Fibroblast of villous mesenchyme (primary cell): ENCODE measurements around the gene GALNT14. TPM values are rescaled to one million over a fixed set of nuclear protein-coding genes. Genes with fewer than 3 reads are reported as not detected.

Experiments
- DNase-seq: peaks from one replicate; pipeline ENCODE4 v3.0.0-alpha.2; 2010; ENCODE audit warnings: low read depth
- H3K4me3 ChIP-seq: 2 replicates; pipeline ENCODE4 v1.5.1; 2011; ENCODE audit warnings: low read depth, mild to moderate bottlenecking, low read length
- total RNA-seq: library from RNA; depleted of rRNA; stranded (reverse); fragments of >200 nt; gene quantifications from 2 replicates; pipeline ENCODE4 v1.2.3, GENCODE V29; 2012
- TF ChIP-seq, protein P1 (sequence below): IDR thresholded peaks from 2 replicates; pipeline ENCODE4 v1.5.1; 2012; ENCODE audit warnings: low read depth, mild to moderate bottlenecking, low read length; ENCODE audit not compliant: insufficient read depth

The GALNT14 gene
- total RNA-seq, 1 donor, result under 0.01 TPM

GRCh38 chr2:30936977-30937376, 201.3 kb downstream of the GALNT14 start:
- TF ChIP-seq, protein P1, sequence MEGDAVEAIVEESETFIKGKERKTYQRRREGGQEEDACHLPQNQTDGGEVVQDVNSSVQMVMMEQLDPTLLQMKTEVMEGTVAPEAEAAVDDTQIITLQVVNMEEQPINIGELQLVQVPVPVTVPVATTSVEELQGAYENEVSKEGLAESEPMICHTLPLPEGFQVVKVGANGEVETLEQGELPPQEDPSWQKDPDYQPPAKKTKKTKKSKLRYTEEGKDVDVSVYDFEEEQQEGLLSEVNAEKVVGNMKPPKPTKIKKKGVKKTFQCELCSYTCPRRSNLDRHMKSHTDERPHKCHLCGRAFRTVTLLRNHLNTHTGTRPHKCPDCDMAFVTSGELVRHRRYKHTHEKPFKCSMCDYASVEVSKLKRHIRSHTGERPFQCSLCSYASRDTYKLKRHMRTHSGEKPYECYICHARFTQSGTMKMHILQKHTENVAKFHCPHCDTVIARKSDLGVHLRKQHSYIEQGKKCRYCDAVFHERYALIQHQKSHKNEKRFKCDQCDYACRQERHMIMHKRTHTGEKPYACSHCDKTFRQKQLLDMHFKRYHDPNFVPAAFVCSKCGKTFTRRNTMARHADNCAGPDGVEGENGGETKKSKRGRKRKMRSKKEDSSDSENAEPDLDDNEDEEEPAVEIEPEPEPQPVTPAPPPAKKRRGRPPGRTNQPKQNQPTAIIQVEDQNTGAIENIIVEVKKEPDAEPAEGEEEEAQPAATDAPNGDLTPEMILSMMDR, result no peak
- no peak overlapping the region for H3K4me3 ChIP-seq
- DNase-seq, result no peak

- DNase-seq, result no peak
- TF ChIP-seq, protein P1, result no peak
- H3K4me3 ChIP-seq, result no peak overlapping the region
Measured at GRCh38 chr2:30935795-30936194, 202.4 kb downstream of the GALNT14 start.

DNA sequence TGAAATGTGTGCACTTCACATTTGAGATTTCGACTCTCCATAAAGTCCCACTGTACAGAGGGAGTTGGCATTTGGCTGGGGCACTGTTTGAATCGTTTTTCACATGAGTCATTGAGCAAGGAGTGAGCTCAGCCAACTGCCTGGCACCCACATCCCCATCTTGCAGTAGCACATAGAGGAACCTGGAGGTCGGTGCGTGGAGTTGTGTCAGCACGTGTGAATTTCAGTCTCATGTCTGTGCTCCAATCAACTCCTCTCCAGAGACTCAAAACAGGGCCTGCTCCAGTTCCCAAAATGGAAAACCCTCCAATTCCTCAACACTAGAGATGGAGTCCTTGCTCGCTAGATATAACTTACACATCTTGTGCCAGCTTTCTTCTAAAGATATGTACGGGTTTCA, 204.2 kb downstream of the GALNT14 start:
- no peak for DNase-seq
- no peak overlapping the region for H3K4me3 ChIP-seq
- TF ChIP-seq, protein P1, result no peak

DNA sequence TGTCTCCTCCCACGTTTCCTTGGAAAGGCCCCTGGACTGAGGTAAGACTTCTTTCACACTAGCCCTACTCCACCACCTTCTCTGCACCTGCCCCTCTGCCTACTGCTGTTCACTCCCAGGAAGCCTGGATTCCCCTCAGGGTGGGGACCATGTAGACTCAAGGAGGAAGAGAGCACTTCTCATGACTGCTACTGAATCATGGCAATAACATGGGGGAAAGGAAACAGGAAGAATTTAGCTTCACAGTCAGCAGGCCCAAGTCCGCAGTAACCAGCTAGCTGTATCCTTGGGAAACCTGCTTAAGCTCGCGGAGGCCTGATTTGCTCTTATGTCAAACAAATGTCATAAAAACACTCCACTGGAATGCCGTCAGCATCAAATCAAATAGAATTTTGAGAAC, 204.7 kb downstream of the GALNT14 start:
- TF ChIP-seq, protein P1, result no peak
- H3K4me3 ChIP-seq, result no peak overlapping the region
- no peak for DNase-seq

GRCh38 chr2:30932870-30933269, 205.4 kb downstream of the GALNT14 start:
- no peak overlapping the region for H3K4me3 ChIP-seq
- no peak for DNase-seq
- TF ChIP-seq, protein P1, result no peak

GRCh38 chr2:30931841-30932407, 206.3 kb downstream of the GALNT14 start:
- TF ChIP-seq, protein P1, result no peak
- no peak for DNase-seq
- no peak overlapping the region for H3K4me3 ChIP-seq

- TF ChIP-seq, protein P1, result no peak
- DNase-seq, result no peak
Measured at GRCh38 chr2:30930716-30931115, 207.5 kb downstream of the GALNT14 start.

More at GRCh38 chr2:30930716-30931115, 207.5 kb downstream of the GALNT14 start:
- H3K4me3 ChIP-seq, result no peak overlapping the region
